Neural cell (in vitro differentiated cells): ENCODE results near the gene LMAN2L. TPM values are rescaled to one million over a fixed set of nuclear protein-coding genes. Genes with fewer than 3 reads are reported as not detected.

Source experiments
- H2AFZ ChIP-seq: fragments of 200-600, 300-800 bp; sonication (generic), shearing (Covaris generic); 2 replicates; pipeline ENCODE4 v1.6.0; 2014; ENCODE audit warnings: low read depth, mild to moderate bottlenecking, antibody characterized with exemption, low read length, moderate library complexity
- H3F3A ChIP-seq: fragments of 200-600 bp; shearing (Covaris generic); 2 replicates; pipeline ENCODE4 v1.6.1; 2016; ENCODE audit warnings: mild to moderate bottlenecking, moderate library complexity, mixed read lengths, antibody characterized with exemption, low read length; ENCODE audit not compliant: insufficient read depth, poor library complexity, severe bottlenecking
- H3K27ac ChIP-seq: fragments of 200-600, 300-800 bp; sonication (generic), shearing (Covaris generic); 2 replicates; pipeline ENCODE4 v1.5.1; 2014; ENCODE audit warnings: mild to moderate bottlenecking, low read length, moderate library complexity
- H3K27me3 ChIP-seq: fragments of 300-800, 200-600 bp; sonication (generic), shearing (Covaris generic); 2 replicates; pipeline ENCODE4 v1.6.0; 2014; ENCODE audit warnings: mild to moderate bottlenecking, low read depth, low read length, moderate library complexity; ENCODE audit not compliant: insufficient read depth
- H3K36me3 ChIP-seq: fragments of 300-800, 200-600 bp; sonication (generic), shearing (Covaris generic); 2 replicates; pipeline ENCODE4 v1.5.1; 2014; ENCODE audit warnings: mild to moderate bottlenecking, antibody characterized with exemption, low read length, moderate library complexity; ENCODE audit not compliant: insufficient read depth
- H3K4me2 ChIP-seq: fragments of 300-800, 200-600 bp; sonication (generic), shearing (Covaris generic); 2 replicates; pipeline ENCODE4 v1.6.0; 2014; ENCODE audit warnings: mild to moderate bottlenecking, low read length
- H3K4me3 ChIP-seq: fragments of 300-800, 200-600 bp; sonication (generic), shearing (Covaris generic); 2 replicates; pipeline ENCODE4 v1.5.1; 2014; ENCODE audit warnings: mild to moderate bottlenecking, low read length, moderate library complexity
- H3K79me2 ChIP-seq: fragments of 200-600 bp; shearing (Covaris generic); replicated peaks from 2 replicates; pipeline ENCODE4 v1.6.0; 2014; ENCODE audit warnings: mild to moderate bottlenecking, low read length, moderate library complexity; ENCODE audit not compliant: insufficient read depth
- H3K9ac ChIP-seq: fragments of 300-800, 200-600 bp; sonication (generic), shearing (Covaris generic); 2 replicates; pipeline ENCODE4 v1.6.1; 2016; ENCODE audit warnings: mild to moderate bottlenecking, low read length, mixed read lengths
- H3K9me2 ChIP-seq: fragments of 200-600 bp; shearing (Covaris generic); 2 replicates; pipeline ENCODE4 v1.6.1; 2016; ENCODE audit warnings: mild to moderate bottlenecking, low read length, mixed read lengths; ENCODE audit not compliant: insufficient read depth
- H3K9me3 ChIP-seq: fragments of 200-600, 300-800 bp; sonication (generic), shearing (Covaris generic); 2 replicates; pipeline ENCODE4 v1.6.1; 2016; ENCODE audit warnings: mild to moderate bottlenecking, mixed run types, low read length, moderate library complexity, mixed read lengths
- H4K20me1 ChIP-seq: fragments of 200-600 bp; shearing (Covaris generic); 2 replicates; pipeline ENCODE4 v1.6.1; 2016; ENCODE audit warnings: mild to moderate bottlenecking, mixed run types; ENCODE audit not compliant: insufficient read depth
- CTCF ChIP-seq: fragments of 450-650 bp; IDR thresholded peaks from 2 replicates; pipeline ENCODE4 v1.5.1; 2014; ENCODE audit warnings: antibody characterized with exemption, mild to moderate bottlenecking, moderate library complexity; ENCODE audit not compliant: poor library complexity, severe bottlenecking
- EP300 ChIP-seq: fragments of 450-650 bp; conservative IDR thresholded peaks from 2 replicates; pipeline ENCODE4 v1.6.1; 2014; ENCODE audit warnings: antibody characterized with exemption, mild to moderate bottlenecking, moderate library complexity; ENCODE audit not compliant: poor library complexity, severe bottlenecking
- EZH2 ChIP-seq: fragments of 200-600, 300-800 bp; shearing (Covaris generic), sonication (generic); IDR thresholded peaks from 2 replicates; pipeline ENCODE4 v1.6.1; 2014; ENCODE audit warnings: antibody characterized with exemption, low read length, borderline replicate concordance, mild to moderate bottlenecking; ENCODE audit not compliant: insufficient read depth, poor library complexity, severe bottlenecking
- MXI1 ChIP-seq: fragments of 450-650 bp; conservative IDR thresholded peaks from 2 replicates; pipeline ENCODE4 v1.6.1; 2014; ENCODE audit warnings: antibody characterized with exemption, mild to moderate bottlenecking; ENCODE audit not compliant: poor library complexity, severe bottlenecking
- POLR2AphosphoS5 ChIP-seq: IDR thresholded peaks from 2 replicates; pipeline ENCODE4 v1.6.1; 2012
- RAD21 ChIP-seq: fragments of 450-650 bp; conservative IDR thresholded peaks from 2 replicates; pipeline ENCODE4 v1.6.1; 2014; ENCODE audit warnings: antibody characterized with exemption, mild to moderate bottlenecking, moderate library complexity
- REST ChIP-seq: IDR thresholded peaks from 2 replicates; pipeline ENCODE4 v1.6.1; 2012; ENCODE audit warnings: borderline replicate concordance
- SMC3 ChIP-seq: fragments of 450-650 bp; conservative IDR thresholded peaks from 2 replicates; pipeline ENCODE4 v1.6.1; 2014; ENCODE audit warnings: antibody characterized with exemption, mild to moderate bottlenecking, moderate library complexity; ENCODE audit not compliant: poor library complexity
- TAF1 ChIP-seq: IDR thresholded peaks from 2 replicates; pipeline ENCODE4 v1.6.1; 2012; ENCODE audit warnings: low read depth
- polyA plus RNA-seq: library from polyadenylated mRNA; depleted of rRNA; stranded (reverse); fragments of >200 nt; gene quantifications from 2 replicates; pipeline ENCODE4 v1.2.3, GENCODE V29; 2014

Gene LMAN2L
- polyA plus RNA-seq, 1 donor from 2014 or later, result 41.3 TPM

- no peaks in the 10 kb centered on the region for H3K27me3 ChIP-seq
- H3K27ac ChIP-seq, result no peak overlapping the region
- no peak overlapping the region for H3K4me2 ChIP-seq
- H3K4me3 ChIP-seq, result no peak overlapping the region
- H3K9me3 ChIP-seq, result no peaks in the 10 kb centered on the region
- TF ChIP-seq REST (no peak), POLR2AphosphoS5 (no peak), SMC3 (no peak), EP300 (no peak)
- H3K36me3 ChIP-seq, result no peaks in the 10 kb centered on the region
- H2AFZ ChIP-seq, result no peak overlapping the region
- no peaks in the 10 kb centered on the region for H3K79me2 ChIP-seq
- no peak overlapping the region for H3K9ac ChIP-seq
- no peaks in the 10 kb centered on the region for H3F3A ChIP-seq
- H3K9me2 ChIP-seq, result no peaks in the 10 kb centered on the region
- H4K20me1 ChIP-seq, result no peaks in the 10 kb centered on the region
These were observed 19.7 kb upstream of the LMAN2L start for GRCh38 chr2:96759548-96759947.

GRCh38 chr2:96758987-96759386 is 19.1 kb upstream of the LMAN2L start:
- Histone ChIP-seq H2AFZ (no peak overlapping the region), H3K36me3 (no peaks in the 10 kb centered on the region), H3K9ac (no peak overlapping the region), H3K79me2 (no peaks in the 10 kb centered on the region), H3K4me3 (no peak overlapping the region), H3F3A (no peaks in the 10 kb centered on the region), H3K27me3 (no peaks in the 10 kb centered on the region), H3K9me3 (no peaks in the 10 kb centered on the region), H4K20me1 (no peaks in the 10 kb centered on the region), H3K27ac (no peak overlapping the region), H3K4me2 (no peak overlapping the region), H3K9me2 (no peaks in the 10 kb centered on the region)
- no peak for TF ChIP-seq REST
- TF ChIP-seq EP300, result no peak
- TF ChIP-seq SMC3, result no peak
- TF ChIP-seq MXI1, result no peak
- no peak for TF ChIP-seq CTCF
- no peak for TF ChIP-seq EZH2
- TF ChIP-seq RAD21, result no peak
- no peak for TF ChIP-seq POLR2AphosphoS5
- TF ChIP-seq TAF1, result no peak
